LNCAP (cell line): Measurements from ENCODE around the gene CCDC177.

Source experiments
- CTCF ChIP-seq: fragments of 450-650 bp; IDR thresholded peaks from 2 replicates; pipeline ENCODE4 v1.5.1; 2017; ENCODE audit warnings: mild to moderate bottlenecking

The CCDC177 gene

DNA sequence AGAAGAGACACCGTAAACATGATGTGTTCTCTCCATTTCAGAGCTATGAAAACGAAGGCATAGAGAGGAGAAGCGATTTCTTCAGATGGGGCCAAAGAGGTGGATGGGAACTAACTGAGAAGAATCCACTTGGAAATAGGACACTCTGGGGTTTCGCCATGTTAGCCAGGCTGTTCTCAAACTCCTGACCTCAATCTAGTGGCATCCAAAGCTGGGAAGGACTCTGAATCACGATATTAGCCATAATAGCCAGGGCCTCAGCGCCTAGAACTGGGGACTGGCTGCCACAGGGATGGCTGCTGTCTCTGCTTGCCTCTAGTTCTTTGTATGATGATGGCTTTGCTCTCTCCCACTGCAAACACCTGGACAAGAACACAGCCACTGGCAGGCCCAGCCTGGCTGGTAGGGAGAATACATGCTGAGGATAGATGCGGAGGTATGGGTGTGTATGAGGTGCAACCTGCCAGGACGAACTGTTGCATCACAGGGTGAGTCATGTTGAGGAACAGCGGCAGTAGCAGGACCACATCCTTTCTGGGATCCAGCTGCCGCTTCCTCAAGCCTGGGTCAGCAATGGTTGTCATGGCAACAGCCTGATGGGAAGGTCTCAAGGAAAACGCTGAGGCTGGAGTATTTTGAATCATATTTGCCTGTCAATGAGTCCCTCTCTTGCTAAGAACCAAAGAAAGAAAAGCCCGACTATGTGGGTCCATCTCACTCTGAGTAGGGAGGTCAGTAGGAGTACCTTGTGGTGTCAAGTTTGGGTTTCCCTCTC lies 31.1 kb downstream of the CCDC177 start:
- TF ChIP-seq CTCF = no peak

- TF ChIP-seq CTCF = no peak
These were observed 32.4 kb downstream of the CCDC177 start for GRCh38 chr14:69542311-69542710.

DNA sequence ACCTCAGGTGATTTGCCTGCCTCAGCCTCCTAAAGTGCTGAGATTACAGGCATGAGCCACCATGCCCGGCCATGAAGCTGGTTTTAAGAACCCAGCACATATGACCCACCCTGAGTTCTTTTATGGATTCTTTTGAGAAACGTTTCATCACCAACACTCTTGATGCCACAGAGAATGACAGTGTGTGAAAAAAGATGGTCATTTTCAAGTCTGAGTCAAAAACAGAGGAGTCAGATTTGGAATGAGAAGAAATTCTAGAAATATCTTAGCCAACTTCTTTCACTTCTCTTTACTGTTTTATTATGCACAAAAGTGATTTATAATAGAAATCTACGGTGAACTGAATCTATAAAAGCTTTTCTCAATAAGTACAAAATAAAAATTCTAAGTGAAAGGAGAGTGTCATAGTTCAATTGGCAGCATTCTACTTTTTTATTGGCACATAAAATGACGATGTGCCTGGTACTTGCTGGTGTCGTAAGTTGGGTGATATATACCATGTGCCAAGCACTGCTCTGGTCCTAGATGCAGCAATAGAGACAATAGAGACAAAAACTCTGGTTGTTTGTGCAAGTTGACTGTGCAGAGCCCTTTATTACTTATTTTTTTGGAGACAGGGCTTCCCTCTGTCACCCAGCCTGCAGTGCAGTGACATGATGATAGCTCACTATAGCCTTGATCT lies 33.9 kb downstream of the CCDC177 start:
- TF ChIP-seq CTCF = no peak

DNA sequence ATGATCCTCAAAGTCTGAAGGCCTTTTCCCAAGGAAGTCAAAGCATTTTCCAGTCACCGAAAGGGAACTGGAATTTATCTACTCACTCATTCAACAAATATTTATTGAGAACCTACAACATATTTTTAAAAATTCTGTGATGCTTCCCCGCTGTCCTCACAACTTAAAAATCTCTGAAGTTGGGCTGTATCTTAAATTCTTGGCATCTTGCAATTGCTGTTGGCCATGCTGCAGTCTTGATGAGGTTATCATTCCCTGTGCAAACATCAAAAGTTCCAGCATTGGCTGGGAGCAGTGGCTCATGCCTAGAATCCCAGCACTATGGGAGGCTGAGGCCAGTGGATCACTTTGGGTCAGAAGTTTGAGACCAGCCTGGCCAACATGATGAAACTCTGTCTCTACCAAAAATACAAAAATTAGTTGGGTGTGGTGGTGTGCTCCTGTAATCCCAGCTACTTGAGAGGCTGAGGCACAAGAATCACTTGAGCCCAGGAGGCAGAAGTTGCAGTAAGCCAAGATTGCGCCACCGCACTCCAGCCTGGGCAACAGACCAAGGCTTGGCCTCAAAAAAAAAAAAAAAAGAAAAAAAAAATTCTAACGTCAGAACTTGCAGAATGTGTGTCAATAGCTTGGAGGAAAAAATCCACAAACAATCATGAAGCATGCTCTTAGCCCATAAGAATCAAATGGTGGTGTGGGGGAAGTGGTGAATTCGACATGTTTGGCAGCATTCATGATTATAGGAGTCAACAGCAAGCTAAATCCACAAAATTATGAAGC lies 34.9 kb downstream of the CCDC177 start:
- TF ChIP-seq CTCF = no peak

GRCh38 chr14:69538766-69539165 lies 35.9 kb downstream of the CCDC177 start:
- TF ChIP-seq CTCF = no peak

- no peak for TF ChIP-seq CTCF
These were observed 36.8 kb downstream of the CCDC177 start for GRCh38 chr14:69537900-69538299.

DNA sequence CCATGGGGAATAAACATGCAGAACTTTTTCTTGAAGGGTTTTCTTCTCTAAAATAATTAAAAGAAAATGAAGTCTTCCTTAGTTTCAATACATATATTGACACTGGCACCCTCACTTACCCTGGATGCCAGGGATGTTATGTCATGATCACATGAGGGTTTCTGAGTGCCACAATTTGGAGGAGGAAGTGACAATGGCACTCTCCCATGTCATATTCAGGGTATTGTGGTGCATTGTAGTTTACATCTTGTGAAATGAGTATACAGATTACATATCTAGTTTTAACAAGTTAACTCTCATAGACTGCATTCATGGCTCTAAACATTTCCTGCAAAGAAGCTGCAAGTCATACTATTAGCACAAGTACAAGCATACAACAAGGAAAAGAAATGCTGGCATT lies 37.7 kb downstream of the CCDC177 start:
- no peak for TF ChIP-seq CTCF
